Measurements from ENCODE around the gene NFIA.

GRCh38 chr1:61344696-61345095 lies 262.3 kb downstream of the NFIA start:
- no peak for TF ChIP-seq CTCF (tag by site-specific recombination; IDR thresholded peaks at IDR 0.05)
- TF ChIP-seq ZNF629 (tag by site-specific recombination; IDR thresholded peaks at IDR 0.05) = no peak

All from HEK293 (cell line).